Measurements from ENCODE around the gene SELENOP. TPM values are rescaled to one million over a fixed set of nuclear protein-coding genes. Genes with fewer than 3 reads are reported as not detected.
"Not testable (repeated sequence)": the region's sequence is repeated elsewhere in the genome, so short reads cannot be mapped to it uniquely, and the experiment has no call there.

Gene SELENOP
- polyA plus RNA-seq, 10 donors, result 101 to 177 (median 145) TPM

DNA sequence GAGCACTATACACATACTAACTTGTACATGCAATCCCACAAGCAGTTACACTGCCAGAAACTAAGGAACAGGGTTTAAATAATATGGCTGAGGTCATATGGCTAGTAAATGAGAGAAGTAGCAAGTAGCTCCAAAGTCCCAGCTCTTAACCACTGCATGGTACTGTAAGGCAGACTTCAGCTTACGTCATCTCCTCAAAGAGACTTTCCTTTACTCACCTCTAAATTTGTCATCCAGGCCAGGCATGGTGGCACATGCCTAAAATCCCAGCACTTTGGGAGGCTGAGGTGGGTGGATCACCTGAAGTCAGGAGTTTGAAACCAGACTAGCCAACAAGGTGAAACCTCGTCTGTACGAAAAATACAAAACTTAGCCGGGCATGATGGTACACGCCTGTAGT, 20.4 kb upstream of the SELENOP start:
- DNase-seq, result no peak

DNA sequence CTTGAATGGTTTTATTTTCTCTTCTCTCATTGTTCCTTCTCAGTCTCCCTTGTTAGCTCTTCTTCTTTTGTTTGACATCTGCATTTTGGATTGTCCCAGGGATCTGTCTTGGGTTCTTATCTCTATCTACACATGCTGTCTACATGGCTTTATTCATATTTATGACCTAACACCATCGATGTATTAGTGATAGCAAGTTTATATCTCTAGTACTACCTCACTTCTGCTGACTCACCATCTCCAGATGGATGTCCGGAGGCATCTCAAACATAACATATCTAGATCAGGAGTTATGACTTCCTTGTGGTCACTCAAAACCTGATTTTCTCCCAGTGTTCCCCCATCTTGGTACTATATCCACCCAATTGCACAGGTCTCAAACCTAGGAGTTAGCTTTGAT, 19.2 kb upstream of the SELENOP start:
- no peak for DNase-seq

DNA sequence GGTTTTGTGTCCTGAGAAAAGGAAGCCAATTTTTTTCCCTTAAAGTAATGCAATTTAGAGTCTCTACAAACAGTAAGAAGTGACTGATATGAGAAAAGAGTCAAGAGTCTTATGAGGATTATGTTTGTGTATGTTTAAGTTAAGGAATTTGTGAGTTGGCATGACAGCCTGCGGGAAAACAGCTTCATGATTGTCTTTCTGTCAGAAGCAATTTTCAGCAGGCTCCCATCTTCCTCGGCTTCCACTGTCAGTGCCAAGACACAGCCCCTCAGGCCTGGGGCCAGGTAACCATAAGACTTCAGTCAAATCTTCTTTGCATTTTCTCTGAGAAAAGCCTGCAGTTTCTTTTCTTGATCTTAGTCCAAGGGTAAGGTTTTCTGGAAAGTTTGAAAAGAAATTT, 17.0 kb upstream of the SELENOP start:
- peak in 2 of 3 donors; percentile 57 to 71 for DNase-seq

DNA sequence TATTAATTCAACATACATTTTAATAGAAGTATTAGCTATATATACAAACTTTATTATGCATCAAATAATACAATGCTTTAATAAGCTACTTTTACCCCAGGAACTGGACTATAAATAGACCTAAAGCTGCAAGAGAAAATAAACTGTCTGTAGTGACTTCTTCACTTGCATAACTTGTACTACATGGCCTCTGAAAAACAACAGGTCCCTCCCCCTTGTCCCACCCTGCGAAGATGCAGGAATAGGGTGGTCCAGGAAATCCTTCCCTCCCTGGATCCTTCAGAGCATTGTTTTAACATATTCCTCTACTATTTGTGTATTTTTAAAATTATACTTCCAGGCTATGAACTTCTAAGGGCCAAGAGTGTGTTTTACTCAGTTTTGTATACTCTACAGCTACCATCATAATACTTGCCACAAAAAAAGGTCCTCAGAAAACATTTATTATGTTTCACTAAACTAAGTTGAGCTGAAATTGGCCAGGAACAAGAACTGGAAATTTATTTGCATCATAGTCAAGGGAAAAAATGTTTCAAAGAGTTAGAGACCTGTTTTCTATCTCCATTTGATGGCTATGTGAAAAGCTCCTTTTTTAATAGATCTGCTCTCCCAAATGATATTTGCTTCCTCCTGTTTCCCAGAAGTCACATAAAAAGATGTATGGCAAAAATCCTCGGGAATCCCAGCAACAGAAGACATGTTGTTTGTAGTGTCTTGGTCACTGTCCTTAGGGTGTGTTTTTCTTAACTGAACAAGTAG, 15.2 kb upstream of the SELENOP start:
- no peak for DNase-seq

DNA sequence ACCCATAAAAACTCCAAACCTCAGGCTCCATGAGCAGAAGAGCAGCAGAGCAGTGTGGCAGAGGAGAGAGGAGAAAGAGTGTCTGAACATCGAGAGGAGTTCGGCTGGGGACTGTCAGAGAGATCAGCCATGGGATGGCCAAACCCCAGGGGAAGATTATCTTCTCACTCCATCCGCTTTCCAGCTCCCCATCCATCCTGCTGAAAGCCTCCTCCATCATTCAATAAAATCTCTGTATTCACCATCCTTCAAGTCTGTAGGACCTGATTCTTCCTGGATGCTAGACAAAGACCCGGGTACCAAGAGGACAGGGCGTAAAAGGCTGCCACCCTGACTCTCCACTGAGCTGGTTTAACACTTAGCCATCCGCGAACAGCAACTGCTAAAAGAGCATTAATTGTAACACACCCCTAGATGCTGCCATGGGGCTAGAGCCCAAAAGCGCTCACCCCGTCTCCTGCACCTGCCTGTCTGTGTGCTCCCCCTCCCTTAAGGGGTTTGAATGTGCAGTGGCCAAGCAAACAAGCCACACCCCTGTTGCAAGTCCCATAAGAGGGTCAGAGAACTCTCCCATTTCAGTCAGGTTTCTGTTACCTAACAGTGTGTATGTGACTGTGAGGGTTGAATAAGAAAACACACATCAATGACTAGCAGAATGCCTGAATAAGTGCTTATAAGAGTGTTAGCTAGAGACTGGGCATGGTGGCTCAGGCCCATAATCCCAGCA, 13.9 kb upstream of the SELENOP start:
- DNase-seq, result no peak

DNA sequence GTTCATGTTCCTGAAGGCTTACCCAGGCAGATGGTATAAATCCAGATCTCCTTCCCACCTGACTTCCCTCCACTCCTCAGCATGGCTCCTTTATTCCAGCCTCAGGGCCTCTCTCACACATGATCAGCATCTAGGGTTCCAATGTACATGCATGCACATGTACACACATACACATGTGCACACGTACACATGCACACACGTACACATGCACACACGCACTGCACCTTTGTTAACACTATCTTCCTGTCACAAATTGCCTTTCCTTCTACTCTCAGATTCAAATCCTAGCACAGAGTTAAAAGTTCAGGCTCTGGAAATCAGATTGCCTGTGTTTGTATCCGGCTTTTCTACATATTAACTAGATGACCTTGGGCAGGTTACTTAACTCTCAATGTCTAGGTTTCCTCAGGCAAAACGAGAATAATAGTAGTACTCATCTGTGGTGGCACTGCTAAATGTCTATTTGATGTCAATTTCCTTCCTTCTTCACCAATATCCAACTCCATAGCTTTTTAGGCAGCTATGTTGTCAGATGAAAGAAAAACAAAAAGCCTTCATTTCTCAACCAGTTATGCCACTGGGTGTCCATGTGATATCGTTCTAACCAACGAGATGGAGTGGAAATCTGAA, 12.8 kb upstream of the SELENOP start:
- no peak for DNase-seq

DNA sequence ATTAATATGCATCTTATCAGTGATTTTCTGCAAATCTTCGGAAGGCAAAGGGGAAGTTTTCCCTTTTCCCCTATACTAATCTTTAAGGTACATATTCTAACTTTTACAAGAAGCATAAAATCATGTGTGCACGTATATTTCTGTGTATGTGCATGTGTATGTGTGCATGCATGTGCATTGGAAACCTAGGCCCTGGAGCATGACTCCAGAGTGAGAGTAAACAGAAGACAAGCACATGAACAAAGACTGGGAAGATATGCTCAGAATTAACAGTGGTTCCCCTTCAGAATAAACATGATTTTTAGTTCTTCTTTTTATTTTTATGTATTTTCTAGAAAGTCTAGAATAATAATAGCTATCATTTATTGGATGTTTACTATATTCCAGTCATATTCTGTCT, 10.9 kb upstream of the SELENOP start:
- no peak for DNase-seq

DNA sequence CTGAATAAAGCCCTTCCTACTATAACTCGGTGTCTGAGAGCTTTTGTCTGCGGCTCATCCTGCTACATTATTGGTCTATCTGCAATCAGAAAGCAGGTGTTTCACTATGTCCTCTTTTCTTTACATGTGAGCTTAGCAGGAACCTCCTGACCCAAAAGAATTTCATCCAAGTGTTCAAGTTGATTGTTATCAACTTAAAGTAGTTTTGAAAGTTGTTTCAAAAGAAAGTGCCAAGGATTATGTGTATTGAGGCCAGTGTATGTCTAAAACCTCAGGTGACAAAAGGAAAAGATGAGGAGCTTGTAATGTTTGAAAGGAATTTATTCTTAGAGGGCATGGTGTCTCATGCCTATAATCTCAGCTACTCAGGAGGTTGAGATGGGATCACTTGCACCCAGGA, 8.1 kb upstream of the SELENOP start:
- DNase-seq, result no peak

DNA sequence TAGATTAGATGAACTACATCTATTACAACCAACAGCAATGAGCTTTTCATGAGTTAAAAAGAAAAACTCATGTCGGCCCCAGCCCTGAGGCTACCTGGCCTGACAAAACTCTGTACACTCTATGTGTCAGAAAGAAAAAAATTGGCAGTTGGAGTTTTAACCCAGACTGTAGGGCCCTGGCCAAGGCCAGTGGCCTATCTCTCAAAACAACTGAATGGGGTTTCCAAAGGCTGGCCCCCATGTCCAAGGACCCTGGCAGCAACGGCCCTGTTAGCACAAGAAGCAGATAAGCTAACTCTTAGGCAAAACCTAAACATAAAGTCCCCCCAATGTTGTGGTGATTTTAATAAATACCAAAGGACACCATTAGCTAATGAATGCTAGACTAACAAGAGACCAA, 4.9 kb upstream of the SELENOP start:
- not testable (repeated sequence) for DNase-seq

DNA sequence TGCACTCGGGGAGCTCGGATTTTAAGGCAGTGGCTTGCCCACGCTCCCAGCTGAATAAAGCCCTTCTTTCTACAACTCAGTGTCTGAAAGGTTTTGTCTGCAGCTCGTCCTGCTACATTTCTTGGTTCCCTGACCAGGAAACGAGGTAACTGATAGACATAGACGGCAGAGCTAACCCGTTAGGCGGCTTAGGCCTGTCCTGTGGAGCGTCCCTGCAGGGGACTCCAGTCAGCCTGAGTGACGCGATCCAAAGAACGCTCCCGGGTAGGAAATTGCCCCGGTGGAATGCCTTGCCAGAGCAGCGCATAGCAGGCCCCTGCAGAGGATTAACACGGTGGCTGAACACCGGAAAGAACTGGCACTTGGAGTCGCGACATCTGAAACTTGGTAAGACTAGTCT, 1.8 kb upstream of the SELENOP start:
- no peak for DNase-seq

DNA sequence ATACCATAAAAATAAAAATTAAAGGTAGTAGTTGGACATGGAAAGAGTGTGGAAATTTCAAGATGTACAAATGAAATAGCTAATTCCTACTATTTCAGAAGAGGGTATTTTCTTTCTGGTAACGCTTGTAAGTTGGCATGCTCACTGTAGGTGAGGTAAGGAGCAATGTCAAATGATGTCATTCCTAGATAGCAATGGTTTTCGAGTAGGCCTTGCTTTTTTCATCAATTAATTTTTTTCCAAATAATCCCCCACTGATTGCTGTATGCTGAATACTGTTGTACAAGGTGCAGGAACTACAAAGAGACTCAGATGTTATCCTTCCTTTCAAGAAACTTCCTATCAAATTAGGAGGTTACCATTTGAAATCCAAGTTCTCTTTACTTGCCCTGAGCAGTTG, 928 bp upstream of the SELENOP start:
- peak in 1 of 3 donors; percentile 10 for DNase-seq

DNA sequence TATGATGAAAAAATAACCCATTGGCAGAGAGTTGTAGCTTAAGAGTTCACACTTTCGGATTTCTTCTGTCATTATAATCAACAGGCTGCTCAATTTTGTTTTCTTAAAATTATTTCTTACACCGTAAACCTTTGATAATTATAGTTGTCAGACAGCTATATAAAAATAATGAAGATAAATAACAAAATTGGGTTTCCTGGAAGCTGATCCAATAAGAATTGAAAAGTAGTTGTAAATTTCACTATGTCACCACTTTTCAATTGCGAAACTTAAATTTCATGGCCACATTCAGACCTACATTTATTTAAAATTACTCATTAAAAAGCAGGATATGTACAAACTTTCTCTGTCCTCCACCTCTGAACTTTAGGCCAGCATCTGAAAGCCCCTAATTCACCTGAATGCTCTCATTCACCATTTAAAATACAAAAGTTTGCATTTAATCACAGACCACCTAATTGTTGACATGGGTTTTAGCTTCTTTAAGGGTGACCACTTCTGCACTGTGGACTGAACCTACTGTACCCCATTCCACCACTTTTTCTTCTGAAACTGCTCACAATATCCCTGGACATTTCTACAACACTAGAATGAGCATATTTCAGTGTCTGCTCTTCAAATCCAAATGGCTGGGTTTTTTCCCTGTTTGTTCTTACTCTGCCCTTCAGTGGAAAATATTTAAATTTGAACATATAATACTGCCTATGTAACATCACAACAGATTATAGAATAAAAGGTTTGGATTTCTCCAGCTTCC, 680 bp downstream of the SELENOP start:
- DNase-seq, result peak in 1 of 3 donors; percentile 26

DNA sequence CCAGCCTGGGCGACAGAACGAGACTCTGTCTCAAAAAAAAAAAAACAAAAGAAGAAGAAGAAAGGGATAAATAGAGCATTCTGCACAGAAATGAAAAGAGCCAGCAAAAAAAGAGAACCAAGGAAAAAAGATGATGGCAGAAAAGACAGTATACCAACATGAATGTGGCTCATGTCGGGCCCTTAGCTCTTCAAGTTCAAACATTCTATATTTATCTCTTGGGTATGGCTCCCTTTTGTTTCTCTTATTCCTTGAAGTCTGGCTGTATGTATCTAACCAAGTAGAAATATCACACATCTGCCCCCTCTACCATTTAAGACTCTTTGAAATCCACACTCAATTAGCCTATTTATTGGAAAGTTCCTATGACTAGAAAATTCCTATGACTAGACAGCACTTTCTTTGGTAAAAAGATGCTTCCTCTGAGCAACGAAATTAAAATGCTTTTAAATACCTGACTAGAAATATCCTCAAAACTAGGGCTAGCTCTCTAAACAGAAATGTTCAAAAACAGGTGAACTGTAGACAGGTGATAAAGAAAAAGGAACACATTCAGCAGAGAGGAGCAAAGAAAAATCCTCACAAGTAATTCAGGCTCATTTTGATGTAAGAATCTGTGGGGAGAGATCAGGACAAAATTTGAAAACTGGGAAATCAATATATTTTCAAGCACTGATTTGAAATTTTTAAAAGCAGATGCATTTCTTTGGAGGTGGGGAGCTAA, 2.6 kb downstream of the SELENOP start:
- no peak for DNase-seq

DNA sequence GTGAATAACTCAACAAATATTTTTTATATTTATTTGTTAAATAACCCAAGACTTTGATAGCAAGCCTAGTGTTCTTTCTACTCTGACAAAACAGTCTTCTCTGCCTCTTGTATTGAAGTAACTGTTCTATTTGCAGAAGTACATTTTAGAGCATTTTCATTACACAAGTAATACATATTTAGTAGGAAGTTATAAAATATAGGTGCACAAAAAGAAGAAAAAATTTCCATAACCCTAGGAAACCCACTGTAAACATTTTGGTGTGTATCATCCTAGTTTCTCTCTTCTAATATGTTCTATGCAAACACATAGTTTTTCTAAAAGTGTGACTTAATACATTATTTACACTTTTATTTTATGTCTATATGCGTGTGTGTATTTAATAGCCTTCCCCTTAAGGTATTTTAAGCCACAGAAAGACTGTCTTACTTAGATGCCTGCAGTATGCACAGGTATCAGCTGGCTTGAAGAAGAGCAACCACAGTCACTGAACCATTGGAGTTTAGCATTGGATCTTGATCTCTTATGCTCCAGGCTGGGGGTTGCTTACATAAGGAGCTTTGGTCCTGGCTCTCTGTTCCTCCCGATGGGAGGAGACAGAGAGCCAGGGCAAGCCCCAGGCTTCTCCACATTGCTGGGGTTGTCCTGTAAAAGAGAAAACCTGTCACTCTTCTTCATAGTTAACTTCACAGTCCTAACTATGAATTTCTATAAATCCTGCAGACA, 3.8 kb downstream of the SELENOP start:
- DNase-seq, result no peak

DNA sequence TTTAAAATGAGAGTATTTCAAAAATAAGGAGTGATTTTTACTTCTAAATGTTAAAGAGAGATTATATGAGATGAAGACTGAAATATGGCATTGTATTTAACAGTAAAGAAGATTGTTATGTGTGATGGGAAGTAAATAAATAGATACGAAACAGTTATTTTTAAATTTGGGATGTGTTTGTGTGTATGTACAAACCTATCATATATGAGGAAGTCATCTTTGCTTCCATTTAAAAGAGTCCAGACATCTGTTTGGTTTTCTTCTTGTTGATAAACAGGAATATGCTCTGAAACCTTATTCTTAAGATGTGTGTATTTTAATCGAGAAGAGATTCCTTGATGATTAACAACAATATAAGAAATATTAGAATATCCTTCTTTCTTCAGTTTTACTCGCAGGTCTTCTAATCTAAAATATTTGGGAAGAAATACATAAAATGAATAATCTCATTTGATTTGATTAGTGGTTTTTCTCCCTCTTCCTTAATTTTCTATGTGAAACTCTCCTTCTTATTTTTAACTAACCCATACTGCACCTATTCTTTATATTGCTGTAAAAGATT, 4.9 kb downstream of the SELENOP start:
- DNase-seq, result no peak

DNA sequence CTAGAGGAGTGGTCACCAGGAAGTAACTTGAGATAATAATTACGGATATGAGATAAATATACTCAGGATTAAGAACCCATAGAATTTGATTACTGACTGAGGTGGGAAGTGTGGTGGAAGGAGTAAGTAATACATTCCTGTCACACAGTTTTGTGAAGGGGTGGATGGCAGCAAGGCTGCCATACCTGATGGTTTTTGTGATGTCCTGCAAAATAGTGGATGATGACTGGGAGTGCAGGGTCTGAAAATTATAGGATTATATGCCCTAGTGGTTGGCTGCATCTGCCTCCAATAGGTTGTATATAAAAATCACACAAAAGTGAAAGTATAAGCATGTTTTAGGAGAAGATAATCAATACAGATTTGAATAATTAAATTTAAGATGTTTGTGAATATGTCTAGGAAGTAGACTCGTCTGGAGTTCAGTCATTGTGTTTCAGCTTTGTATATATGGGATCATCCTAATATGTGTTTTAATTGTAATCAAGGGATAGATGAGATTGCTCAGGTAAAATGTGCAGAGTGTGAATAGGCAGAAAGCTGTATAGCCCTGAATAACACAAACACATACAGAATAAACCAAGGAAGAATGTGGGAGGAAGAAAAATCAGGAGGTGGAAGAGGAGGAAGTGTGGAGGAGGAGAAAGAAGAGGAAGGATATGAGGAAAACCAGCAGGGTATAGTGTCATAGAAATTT, 5.5 kb downstream of the SELENOP start:
- DNase-seq, result no peak

DNA sequence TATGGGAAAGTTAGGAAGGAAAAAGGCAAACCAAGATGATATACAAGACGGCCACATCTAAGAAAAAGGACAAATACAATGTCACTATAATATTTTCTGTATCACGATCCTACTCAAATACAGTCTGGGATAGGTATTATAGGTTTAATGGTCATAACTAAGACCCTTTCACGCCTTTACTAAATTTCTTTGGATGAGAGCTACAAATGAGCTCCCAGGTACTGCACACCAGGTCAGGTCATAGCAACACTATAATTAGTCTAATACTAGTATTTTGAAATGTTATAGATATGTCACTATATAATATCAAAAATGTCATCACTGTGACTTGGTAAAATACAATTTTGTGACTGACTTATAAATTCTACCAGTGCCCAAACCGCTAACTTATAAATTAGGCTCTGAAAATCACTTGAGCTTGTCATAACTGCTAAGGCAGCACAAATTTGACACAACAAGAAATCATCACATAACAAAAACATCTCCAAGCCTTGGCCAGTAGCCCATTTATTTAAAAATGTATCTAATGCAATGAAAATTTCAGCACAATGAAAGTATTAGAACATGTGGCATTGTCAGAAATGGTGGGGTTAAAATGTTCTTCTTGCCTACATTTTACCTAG, 6.9 kb downstream of the SELENOP start:
- no peak for DNase-seq

DNA sequence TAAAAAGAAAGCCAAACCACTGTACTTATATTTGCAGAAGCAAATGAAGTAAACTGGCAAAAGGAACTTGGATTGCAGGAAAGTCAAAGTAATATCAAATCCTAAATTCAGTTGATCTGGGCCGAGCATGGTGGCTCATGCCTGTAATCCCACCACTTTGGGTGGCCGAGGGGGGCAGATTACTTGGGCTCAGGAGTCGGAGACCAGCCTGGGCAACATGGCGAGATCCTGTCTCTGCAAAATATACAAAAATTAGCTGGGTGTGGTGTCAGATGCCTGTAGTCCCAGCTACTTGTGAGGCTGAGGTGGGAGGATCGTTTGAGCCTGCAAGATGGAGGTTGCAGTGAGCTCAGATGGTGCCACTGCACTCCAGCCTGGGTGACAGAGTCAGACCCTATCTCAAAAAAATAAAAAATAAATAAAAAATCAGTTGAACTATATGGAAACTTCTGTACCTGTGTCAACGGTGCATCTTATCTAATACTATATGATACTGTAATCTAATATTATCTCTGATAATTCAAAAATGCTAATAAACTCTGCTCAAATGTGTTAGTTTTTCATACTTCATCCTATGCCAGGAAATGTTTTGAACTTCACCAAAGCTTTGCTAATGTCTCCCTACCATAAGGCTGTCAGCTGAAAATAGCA, 10.1 kb downstream of the SELENOP start:
- no peak for DNase-seq

All from muscle of back (tissue), 11 donors.